WTC11 (cell line): ENCODE measurements around the gene PSMB10. TPM values are rescaled to one million over a fixed set of nuclear protein-coding genes. Genes with fewer than 3 reads are reported as not detected.

Source experiments
- CREM ChIP-seq: sonication (generic); formaldehyde crosslinking; IDR thresholded peaks from 2 replicates; pipeline ENCODE4 v1.8.1; 2022; ENCODE audit warnings: mild to moderate bottlenecking, missing genetic modification reagents, moderate library complexity
- EMX1 ChIP-seq: fragments of 250-450 bp; sonication (Bioruptor Pico); IDR thresholded peaks from 2 replicates; pipeline ENCODE4 v1.8.0; 2021; ENCODE audit warnings: mild to moderate bottlenecking
- ESRRA ChIP-seq: sonication (generic); formaldehyde crosslinking; IDR thresholded peaks from 2 replicates; pipeline ENCODE4 v1.8.1; 2022; ENCODE audit warnings: mild to moderate bottlenecking, missing genetic modification reagents, borderline replicate concordance
- ETV6 ChIP-seq: sonication (generic); formaldehyde crosslinking; IDR thresholded peaks from 2 replicates; pipeline ENCODE4 v1.8.1; 2022; ENCODE audit warnings: mild to moderate bottlenecking, missing genetic modification reagents
- GABPB1 ChIP-seq: sonication (generic); formaldehyde crosslinking; IDR thresholded peaks from 2 replicates; pipeline ENCODE4 v1.8.1; 2023; ENCODE audit warnings: mild to moderate bottlenecking, missing genetic modification reagents
- GRHL2 ChIP-seq: fragments of 250-450 bp; sonication (Bioruptor Pico); IDR thresholded peaks from 2 replicates; pipeline ENCODE4 v1.8.0; 2022; ENCODE audit warnings: mild to moderate bottlenecking, moderate library complexity; ENCODE audit not compliant: insufficient replicate concordance, severe bottlenecking
- HMGA2 ChIP-seq: fragments of 250-450 bp; sonication (Bioruptor Pico); IDR thresholded peaks from 2 replicates; pipeline ENCODE4 v1.4.0; 2021; ENCODE audit warnings: mild to moderate bottlenecking, moderate library complexity
- IRF2 ChIP-seq: sonication (generic); formaldehyde crosslinking; IDR thresholded peaks from 2 replicates; pipeline ENCODE4 v1.8.0; 2022; ENCODE audit warnings: low read depth, missing genetic modification reagents, borderline replicate concordance
- JAZF1 ChIP-seq: fragments of 250-450 bp; sonication (Bioruptor Pico); IDR thresholded peaks from 2 replicates; pipeline ENCODE4 v1.9.0; 2021; ENCODE audit warnings: moderate library complexity, mild to moderate bottlenecking, inconsistent platforms
- NFATC4 ChIP-seq: fragments of 250-450 bp; sonication (Bioruptor Pico); IDR thresholded peaks from 2 replicates; pipeline ENCODE4 v1.9.0; 2021; ENCODE audit warnings: mild to moderate bottlenecking
- NR2C2 ChIP-seq: sonication (generic); formaldehyde crosslinking; IDR thresholded peaks from 2 replicates; pipeline ENCODE4 v1.8.0; 2022; ENCODE audit warnings: mild to moderate bottlenecking, missing genetic modification reagents
- RELA ChIP-seq: sonication (generic); formaldehyde crosslinking; IDR thresholded peaks from 2 replicates; pipeline ENCODE4 v1.8.1; 2022; ENCODE audit warnings: missing genetic modification reagents, mild to moderate bottlenecking, borderline replicate concordance
- SOX15 ChIP-seq: fragments of 250-450 bp; sonication (Bioruptor Pico); IDR thresholded peaks from 2 replicates; pipeline ENCODE4 v1.9.0; 2021; ENCODE audit warnings: mild to moderate bottlenecking
- TCF7 ChIP-seq: sonication (generic); formaldehyde crosslinking; IDR thresholded peaks from 2 replicates; pipeline ENCODE4 v1.8.0; 2022; ENCODE audit warnings: mild to moderate bottlenecking, low read depth, missing genetic modification reagents, moderate library complexity
- ZNF121 ChIP-seq: sonication (generic); formaldehyde crosslinking; IDR thresholded peaks from 2 replicates; pipeline ENCODE4 v1.8.0; 2023; ENCODE audit warnings: missing genetic modification reagents
- ZNF671 ChIP-seq: fragments of 250-450 bp; sonication (Bioruptor Pico); IDR thresholded peaks from 2 replicates; pipeline ENCODE4 v1.8.0; 2021; ENCODE audit warnings: mild to moderate bottlenecking
- total RNA-seq: library from RNA; stranded (reverse); gene quantifications from 3 replicates; pipeline ENCODE4 v1.2.3, GENCODE V29; 2021
- TF ChIP-seq, protein P1 (sequence below): sonication (generic); formaldehyde crosslinking; conservative IDR thresholded peaks from 2 replicates; pipeline ENCODE4 v1.8.1; 2023; ENCODE audit warnings: mild to moderate bottlenecking, low read depth, missing genetic modification reagents, moderate library complexity
- TF ChIP-seq, protein P2 (sequence below): sonication (generic); formaldehyde crosslinking; IDR thresholded peaks from 2 replicates; pipeline ENCODE4 v1.8.1; 2022; ENCODE audit warnings: mild to moderate bottlenecking, moderate library complexity, missing genetic modification reagents
- TF ChIP-seq, protein P3 (sequence below): sonication (generic); formaldehyde crosslinking; IDR thresholded peaks from 2 replicates; pipeline ENCODE4 v1.8.0; 2023; ENCODE audit warnings: mild to moderate bottlenecking, missing genetic modification reagents
- TF ChIP-seq, protein P4 (sequence below): fragments of 250-450 bp; sonication (Bioruptor Pico); IDR thresholded peaks from 2 replicates; pipeline ENCODE4 v1.9.0; 2021; ENCODE audit warnings: moderate library complexity, mild to moderate bottlenecking, inconsistent platforms, borderline replicate concordance
- TF ChIP-seq, protein P5 (sequence below): sonication (generic); formaldehyde crosslinking; IDR thresholded peaks from 2 replicates; pipeline ENCODE4 v1.8.0; 2022; ENCODE audit warnings: mild to moderate bottlenecking, missing genetic modification reagents

Gene PSMB10
- total RNA-seq, 1 experiment from 2014 or later = 40.9 TPM

DNA sequence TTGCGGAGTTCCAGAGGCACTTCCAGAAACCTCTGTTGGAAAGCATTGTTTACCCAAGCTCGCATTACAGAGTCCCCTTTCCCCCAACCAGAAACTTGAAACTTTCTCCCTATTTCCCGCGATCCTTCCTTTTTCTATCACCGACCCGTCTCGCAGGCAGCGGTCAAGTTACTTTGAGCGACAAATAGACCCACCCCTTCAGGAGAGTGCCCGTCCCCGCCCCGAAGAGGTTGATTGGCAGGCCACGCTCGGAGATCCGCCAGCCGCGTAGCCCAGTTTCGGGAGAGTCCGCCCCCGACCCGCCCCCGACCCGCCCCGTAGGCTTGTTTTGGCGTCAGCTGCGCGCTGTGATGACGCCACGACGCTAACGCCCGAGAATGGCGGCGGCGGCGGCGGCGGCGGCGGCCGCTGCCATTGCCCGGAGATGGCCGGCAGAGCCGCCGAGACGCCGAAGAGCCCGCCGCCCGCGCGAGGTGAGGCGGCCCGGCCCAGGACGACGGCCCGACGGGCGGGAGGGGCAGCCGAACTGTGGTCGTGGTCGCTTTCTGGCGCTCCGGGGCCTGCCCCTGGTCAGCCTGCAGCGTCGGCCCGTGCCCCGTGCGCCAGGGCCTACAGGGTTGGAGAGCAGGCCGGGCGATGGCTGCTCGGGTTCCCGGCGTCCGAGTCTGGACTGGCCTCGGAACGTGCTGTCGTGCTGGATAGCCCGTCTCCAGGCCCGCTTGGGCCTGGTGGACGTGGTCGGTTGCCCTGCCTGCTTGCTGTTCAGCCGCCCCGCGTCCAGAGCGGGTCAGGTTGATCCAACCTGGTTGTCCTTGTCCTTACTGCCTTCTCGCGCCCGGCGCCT, 43.5 kb downstream of the PSMB10 start, which contains the start of gene PSKH1 (continued):
- TF ChIP-seq RELA (CRISPR knock-in tag) = no peak
- no peak for TF ChIP-seq HMGA2 (CRISPR knock-in tag)
- TF ChIP-seq IRF2 (CRISPR knock-in tag) = no peak
- peak; percentile 95 for TF ChIP-seq CREM (CRISPR knock-in tag)
- TF ChIP-seq SOX15 (CRISPR knock-in tag) = no peak
- TF ChIP-seq, protein P1, sequence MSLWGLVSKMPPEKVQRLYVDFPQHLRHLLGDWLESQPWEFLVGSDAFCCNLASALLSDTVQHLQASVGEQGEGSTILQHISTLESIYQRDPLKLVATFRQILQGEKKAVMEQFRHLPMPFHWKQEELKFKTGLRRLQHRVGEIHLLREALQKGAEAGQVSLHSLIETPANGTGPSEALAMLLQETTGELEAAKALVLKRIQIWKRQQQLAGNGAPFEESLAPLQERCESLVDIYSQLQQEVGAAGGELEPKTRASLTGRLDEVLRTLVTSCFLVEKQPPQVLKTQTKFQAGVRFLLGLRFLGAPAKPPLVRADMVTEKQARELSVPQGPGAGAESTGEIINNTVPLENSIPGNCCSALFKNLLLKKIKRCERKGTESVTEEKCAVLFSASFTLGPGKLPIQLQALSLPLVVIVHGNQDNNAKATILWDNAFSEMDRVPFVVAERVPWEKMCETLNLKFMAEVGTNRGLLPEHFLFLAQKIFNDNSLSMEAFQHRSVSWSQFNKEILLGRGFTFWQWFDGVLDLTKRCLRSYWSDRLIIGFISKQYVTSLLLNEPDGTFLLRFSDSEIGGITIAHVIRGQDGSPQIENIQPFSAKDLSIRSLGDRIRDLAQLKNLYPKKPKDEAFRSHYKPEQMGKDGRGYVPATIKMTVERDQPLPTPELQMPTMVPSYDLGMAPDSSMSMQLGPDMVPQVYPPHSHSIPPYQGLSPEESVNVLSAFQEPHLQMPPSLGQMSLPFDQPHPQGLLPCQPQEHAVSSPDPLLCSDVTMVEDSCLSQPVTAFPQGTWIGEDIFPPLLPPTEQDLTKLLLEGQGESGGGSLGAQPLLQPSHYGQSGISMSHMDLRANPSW (CRISPR knock-in tag) = no peak
- no peak for TF ChIP-seq NR2C2
- TF ChIP-seq GRHL2 = no peak
- TF ChIP-seq, protein P2, sequence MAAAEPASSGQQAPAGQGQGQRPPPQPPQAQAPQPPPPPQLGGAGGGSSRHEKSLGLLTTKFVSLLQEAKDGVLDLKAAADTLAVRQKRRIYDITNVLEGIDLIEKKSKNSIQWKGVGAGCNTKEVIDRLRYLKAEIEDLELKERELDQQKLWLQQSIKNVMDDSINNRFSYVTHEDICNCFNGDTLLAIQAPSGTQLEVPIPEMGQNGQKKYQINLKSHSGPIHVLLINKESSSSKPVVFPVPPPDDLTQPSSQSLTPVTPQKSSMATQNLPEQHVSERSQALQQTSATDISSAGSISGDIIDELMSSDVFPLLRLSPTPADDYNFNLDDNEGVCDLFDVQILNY (CRISPR knock-in tag) = 0 out of 2 replicates have a peak, but pooled peaks have one; percentile 20
- TF ChIP-seq ESRRA (CRISPR knock-in tag) = no peak
- TF ChIP-seq ZNF671 (CRISPR knock-in tag) = no peak
- TF ChIP-seq GABPB1 (CRISPR knock-in tag) = no peak
- TF ChIP-seq, protein P3, sequence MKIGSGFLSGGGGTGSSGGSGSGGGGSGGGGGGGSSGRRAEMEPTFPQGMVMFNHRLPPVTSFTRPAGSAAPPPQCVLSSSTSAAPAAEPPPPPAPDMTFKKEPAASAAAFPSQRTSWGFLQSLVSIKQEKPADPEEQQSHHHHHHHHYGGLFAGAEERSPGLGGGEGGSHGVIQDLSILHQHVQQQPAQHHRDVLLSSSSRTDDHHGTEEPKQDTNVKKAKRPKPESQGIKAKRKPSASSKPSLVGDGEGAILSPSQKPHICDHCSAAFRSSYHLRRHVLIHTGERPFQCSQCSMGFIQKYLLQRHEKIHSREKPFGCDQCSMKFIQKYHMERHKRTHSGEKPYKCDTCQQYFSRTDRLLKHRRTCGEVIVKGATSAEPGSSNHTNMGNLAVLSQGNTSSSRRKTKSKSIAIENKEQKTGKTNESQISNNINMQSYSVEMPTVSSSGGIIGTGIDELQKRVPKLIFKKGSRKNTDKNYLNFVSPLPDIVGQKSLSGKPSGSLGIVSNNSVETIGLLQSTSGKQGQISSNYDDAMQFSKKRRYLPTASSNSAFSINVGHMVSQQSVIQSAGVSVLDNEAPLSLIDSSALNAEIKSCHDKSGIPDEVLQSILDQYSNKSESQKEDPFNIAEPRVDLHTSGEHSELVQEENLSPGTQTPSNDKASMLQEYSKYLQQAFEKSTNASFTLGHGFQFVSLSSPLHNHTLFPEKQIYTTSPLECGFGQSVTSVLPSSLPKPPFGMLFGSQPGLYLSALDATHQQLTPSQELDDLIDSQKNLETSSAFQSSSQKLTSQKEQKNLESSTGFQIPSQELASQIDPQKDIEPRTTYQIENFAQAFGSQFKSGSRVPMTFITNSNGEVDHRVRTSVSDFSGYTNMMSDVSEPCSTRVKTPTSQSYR = no peak
- no peak for TF ChIP-seq NFATC4
- peak; percentile 70; the same call in 1 of the 2 replicates for TF ChIP-seq ETV6 (CRISPR knock-in tag)
- TF ChIP-seq, protein P4, sequence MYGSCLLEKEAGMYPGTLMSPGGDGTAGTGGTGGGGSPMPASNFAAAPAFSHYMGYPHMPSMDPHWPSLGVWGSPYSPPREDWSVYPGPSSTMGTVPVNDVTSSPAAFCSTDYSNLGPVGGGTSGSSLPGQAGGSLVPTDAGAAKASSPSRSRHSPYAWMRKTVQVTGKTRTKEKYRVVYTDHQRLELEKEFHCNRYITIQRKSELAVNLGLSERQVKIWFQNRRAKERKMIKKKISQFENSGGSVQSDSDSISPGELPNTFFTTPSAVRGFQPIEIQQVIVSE = no peak
- no peak for TF ChIP-seq TCF7 (CRISPR knock-in tag)
- no peak for TF ChIP-seq EMX1 (CRISPR knock-in tag)
- TF ChIP-seq, protein P5, sequence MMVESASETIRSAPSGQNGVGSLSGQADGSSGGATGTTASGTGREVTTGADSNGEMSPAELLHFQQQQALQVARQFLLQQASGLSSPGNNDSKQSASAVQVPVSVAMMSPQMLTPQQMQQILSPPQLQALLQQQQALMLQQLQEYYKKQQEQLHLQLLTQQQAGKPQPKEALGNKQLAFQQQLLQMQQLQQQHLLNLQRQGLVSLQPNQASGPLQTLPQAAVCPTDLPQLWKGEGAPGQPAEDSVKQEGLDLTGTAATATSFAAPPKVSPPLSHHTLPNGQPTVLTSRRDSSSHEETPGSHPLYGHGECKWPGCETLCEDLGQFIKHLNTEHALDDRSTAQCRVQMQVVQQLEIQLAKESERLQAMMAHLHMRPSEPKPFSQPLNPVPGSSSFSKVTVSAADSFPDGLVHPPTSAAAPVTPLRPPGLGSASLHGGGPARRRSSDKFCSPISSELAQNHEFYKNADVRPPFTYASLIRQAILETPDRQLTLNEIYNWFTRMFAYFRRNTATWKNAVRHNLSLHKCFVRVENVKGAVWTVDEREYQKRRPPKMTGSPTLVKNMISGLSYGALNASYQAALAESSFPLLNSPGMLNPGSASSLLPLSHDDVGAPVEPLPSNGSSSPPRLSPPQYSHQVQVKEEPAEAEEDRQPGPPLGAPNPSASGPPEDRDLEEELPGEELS (CRISPR knock-in tag) = peak; percentile 77
- no peak for TF ChIP-seq JAZF1 (CRISPR knock-in tag)
- TF ChIP-seq ZNF121 (CRISPR knock-in tag) = no peak
